K562 (cell line): Measurements from ENCODE around the gene TIMM50. TPM values are rescaled to one million over a fixed set of nuclear protein-coding genes. Genes with fewer than 3 reads are reported as not detected.

Experiments
- CAMTA2 ChIP-seq: fragments of 250-450 bp; sonication (Bioruptor Pico); conservative IDR thresholded peaks from 2 replicates; pipeline ENCODE4 v1.5.1; 2022
- E2F6 ChIP-seq, 2 experiments: IDR thresholded peaks; 2 replicates each; pipeline ENCODE4 v1.6.1; 2011; ENCODE audit warnings: borderline replicate concordance in 1 of 2, control low read depth in 1 of 2, low read depth in 1 of 2, low read length in 1 of 2, mild to moderate bottlenecking in 1 of 2, mixed read lengths in 1 of 2, moderate library complexity in 1 of 2; ENCODE audit not compliant: insufficient read depth in 1 of 2, insufficient read length in 1 of 2, poor library complexity in 1 of 2, severe bottlenecking in 1 of 2; ENCODE audit errors: extremely low read depth in 1 of 2
- ELF4 ChIP-seq: fragments of 450-650 bp; formaldehyde crosslinking; IDR thresholded peaks from 2 replicates; pipeline ENCODE4 v1.4.0; 2022; ENCODE audit warnings: missing genetic modification characterization
- ESRRA ChIP-seq: fragments of 450-650 bp; IDR thresholded peaks from 2 replicates; pipeline ENCODE4 v1.6.1; 2014; ENCODE audit warnings: low read depth, mild to moderate bottlenecking, moderate library complexity, borderline replicate concordance
- GATAD2A ChIP-seq: fragments of 450-650 bp; IDR thresholded peaks from 2 replicates; pipeline ENCODE4 v1.6.1; 2017
- IRF9 ChIP-seq: fragments of 450-650 bp; IDR thresholded peaks from 2 replicates; pipeline ENCODE4 v1.6.1; 2016; ENCODE audit warnings: missing biosample characterization, missing genetic modification characterization
- JUND ChIP-seq, 2 experiments: IDR thresholded peaks; 2 replicates in 1 of 2; 3 replicates in 1 of 2; pipeline ENCODE4 v1.6.1; 2011; ENCODE audit warnings: borderline replicate concordance in 2 of 2, low read depth in 2 of 2, low read length in 2 of 2, improper control_type of control experiment in 1 of 2, missing biosample characterization in 1 of 2, missing genetic modification characterization in 1 of 2, missing genetic modification reagents in 1 of 2
- MIER1 ChIP-seq: fragments of 450-650 bp; IDR thresholded peaks from 2 replicates; pipeline ENCODE4 v1.6.1; 2016; ENCODE audit warnings: antibody characterized with exemption, mild to moderate bottlenecking, low read depth
- PML ChIP-seq: IDR thresholded peaks from 2 replicates; pipeline ENCODE4 v1.6.1; 2012; ENCODE audit warnings: low read length, inconsistent platforms
- RNF2 ChIP-seq: sonication (generic); IDR thresholded peaks from 2 replicates; pipeline ENCODE4 v1.6.1; 2016
- SPI1 ChIP-seq: IDR thresholded peaks from 2 replicates; pipeline ENCODE4 v1.6.1; 2011; ENCODE audit warnings: low read depth, low read length, control low read depth, borderline replicate concordance
- TSHZ1 ChIP-seq: fragments of 250-450 bp; sonication (Bioruptor Pico); IDR thresholded peaks from 2 replicates; pipeline ENCODE4 v1.4.0; 2020; ENCODE audit warnings: mild to moderate bottlenecking, moderate library complexity
- XRCC5 ChIP-seq: fragments of 200-400 bp; formaldehyde crosslinking; IDR thresholded peaks from 2 replicates; pipeline ENCODE4 v1.6.1; 2017; ENCODE audit warnings: low read depth, mild to moderate bottlenecking, low read length
- ZBTB34 ChIP-seq: fragments of 250-450 bp; sonication (Bioruptor Pico); IDR thresholded peaks from 2 replicates; pipeline ENCODE4 v1.8.0; 2021; ENCODE audit warnings: mild to moderate bottlenecking, moderate library complexity
- ZFP1 ChIP-seq: fragments of 450-650 bp; formaldehyde crosslinking; IDR thresholded peaks from 2 replicates; pipeline ENCODE4 v1.4.0; 2020; ENCODE audit warnings: mild to moderate bottlenecking, mixed read lengths
- ZNF644 ChIP-seq: fragments of 200-800 bp; sonication (Bioruptor generic); IDR thresholded peaks from 2 replicates; pipeline ENCODE4 v1.6.1; 2016; ENCODE audit warnings: low read depth, missing genetic modification characterization, missing compliant biosample characterization
- ZNF77 ChIP-seq: fragments of 250-450 bp; sonication (Bioruptor Pico); IDR thresholded peaks from 2 replicates; pipeline ENCODE4 v1.5.0; 2020
- polyA plus RNA-seq, 8 experiments: library from polyadenylated mRNA; depleted of rRNA in 4 of 8; stranded (reverse) in 5 of 8; unstranded in 3 of 8; fragments of >200 nt; fragmentation: Nextera tagmentation in 2 of 8; fragmentation: Illumina TruSeq in 1 of 8; extraction: Ambion mirVana in 2 of 8; extraction: Trizol in 1 of 8; gene quantifications; 2 replicates each; pipeline versions ENCODE4 v1.2.1 to v1.2.3, GENCODE V29; 2011 to 2014; ENCODE audit warnings: inconsistent platforms in 1 of 8, missing spikeins in 1 of 8
- total RNA-seq, 7 experiments: library from RNA; depleted of rRNA in 6 of 7; stranded (reverse); fragments of >200 nt in 6 of 7; fragmentation: Illumina TruSeq in 2 of 7; extraction: Trizol in 2 of 7; gene quantifications; 2 replicates each; pipeline versions ENCODE4 v1.2.1 to v1.2.3, GENCODE V29; 2011 to 2021; ENCODE audit warnings: low replicate concordance in 1 of 7

The TIMM50 gene
- total and polyA plus RNA-seq, 9 of the 15 experiments (the other 6 are each of a cell fraction or from before 2014, with no cell fraction given), result 28.3 to 221 (median 170) TPM

- peak; percentile 67 to 68 for TF ChIP-seq E2F6 (IDR thresholded peaks at IDR 0.05; ENCODE audit: borderline replicate concordance in 1 of 2, extremely low read depth in 1 of 2, insufficient read depth in 1 of 2, insufficient read length in 1 of 2, low read depth in 1 of 2, low read length in 1 of 2, poor library complexity in 1 of 2, severe bottlenecking in 1 of 2)
- TF ChIP-seq TSHZ1 (CRISPR knock-in tag), result no peak
- no peak for TF ChIP-seq SPI1
- TF ChIP-seq CAMTA2 (CRISPR knock-in tag), result 0 out of 2 replicates have a peak, but pooled peaks have one; percentile 36
- TF ChIP-seq ELF4 (CRISPR knock-in tag), result no peak
- no peak for TF ChIP-seq ZFP1 (CRISPR knock-in tag)
- no peak for TF ChIP-seq RNF2
- TF ChIP-seq MIER1, result no peak
- TF ChIP-seq PML, result peak; percentile 31; the same call in 1 of the 2 replicates
- no peak for TF ChIP-seq ZNF644 (tag)
- TF ChIP-seq IRF9, result no peak
- no peak for TF ChIP-seq ZBTB34
- TF ChIP-seq ZNF77 (CRISPR knock-in tag), result no peak
- 0 out of 2 replicates have a peak, but pooled peaks have one; percentile 53 for TF ChIP-seq XRCC5
- no peak for TF ChIP-seq GATAD2A
- TF ChIP-seq ESRRA, result peak; percentile 73; the same call in 1 of the 2 replicates
- peak; percentile 53; the same call in 1 of the 2 replicates for TF ChIP-seq JUND (IDR thresholded peaks at IDR 0.05; ENCODE audit: borderline replicate concordance, low read depth, low read length)
- TF ChIP-seq JUND (tag; IDR thresholded peaks at IDR 0.05; ENCODE audit: borderline replicate concordance, low read depth, low read length), result no peak; the same call in 2 of the 3 replicates
Observed at GRCh38 chr19:39539518-39540332, 59.1 kb downstream of the TIMM50 start, which contains the start of gene EID2 (continued).
